ENCODE measurements around the gene NAPB. TPM values are rescaled to one million over a fixed set of nuclear protein-coding genes. Genes with fewer than 3 reads are reported as not detected.

The NAPB gene
- total RNA-seq, 1 donor from 2014 or later = 13.1 TPM

GRCh38 chr20:23341073-23341472 lies 80.2 kb downstream of the NAPB start:
- H3K79me2 ChIP-seq (ENCODE audit: insufficient read depth, low read length) = no peaks in the 10 kb centered on the region
- no peak overlapping the region for H3K27ac Mint-ChIP-seq (ENCODE audit: unreplicated experiment)

GRCh38 chr20:23340524-23340923 lies 80.8 kb downstream of the NAPB start:
- H3K27me3 Mint-ChIP-seq (ENCODE audit: low read depth, unreplicated experiment) = peaks cover 5% of the 10 kb centered on the region
- H3K36me3 Mint-ChIP-seq (ENCODE audit: low read depth, unreplicated experiment) = no peaks in the 10 kb centered on the region
- H3K4me1 Mint-ChIP-seq (ENCODE audit: low read depth, unreplicated experiment) = peaks cover 8% of the 10 kb centered on the region
- no peak overlapping the region for H3K4me3 Mint-ChIP-seq (ENCODE audit: unreplicated experiment)
- no peak for FAIRE-seq
- peaks cover 2% of the 10 kb centered on the region for H3K9me3 Mint-ChIP-seq (ENCODE audit: unreplicated experiment)
- Histone ChIP-seq H3K4me3 (ENCODE audit: insufficient read depth, low read depth, low read length) (no peak overlapping the region), H3K27ac (ENCODE audit: low read depth, low read length) (no peak overlapping the region), H3K27me3 (ENCODE audit: insufficient read depth, low read length) (no peaks in the 10 kb centered on the region), H3K4me1 (ENCODE audit: insufficient read depth, low read length) (no peaks in the 10 kb centered on the region), H3K36me3 (ENCODE audit: insufficient read depth, low read length) (no peaks in the 10 kb centered on the region), H3K4me2 (ENCODE audit: low read length) (no peak overlapping the region), H3K9me3 (ENCODE audit: insufficient read depth, low read depth, low read length) (no peaks in the 10 kb centered on the region), H3K79me2 (ENCODE audit: insufficient read depth, low read length) (no peaks in the 10 kb centered on the region), H3K9ac (ENCODE audit: low read length) (no peak overlapping the region), H4K20me1 (ENCODE audit: insufficient read depth, low read length) (no peaks in the 10 kb centered on the region), H2AFZ (ENCODE audit: low read depth, low read length) (no peak overlapping the region)
- H3K27ac Mint-ChIP-seq (ENCODE audit: unreplicated experiment) = peak overlapping the region; percentile 34
- peak; percentile 32 for DNase-seq (ENCODE audit: low read depth)
- TF ChIP-seq CTCF (IDR thresholded peaks at IDR 0.05; ENCODE audit: insufficient read depth, low read depth, low read length) = peak; percentile 66
- TF ChIP-seq EZH2 (IDR thresholded peaks at IDR 0.05; ENCODE audit: insufficient read depth, low read length) = no peak

More at GRCh38 chr20:23341073-23341472, 80.2 kb downstream of the NAPB start:
- H3K4me3 Mint-ChIP-seq (ENCODE audit: unreplicated experiment) = no peak overlapping the region
- no peak for DNase-seq (ENCODE audit: low read depth)
- no peaks in the 10 kb centered on the region for H3K9me3 ChIP-seq (ENCODE audit: insufficient read depth, low read depth, low read length)
- no peak overlapping the region for H3K27ac ChIP-seq (ENCODE audit: low read depth, low read length)
- H3K4me1 ChIP-seq (ENCODE audit: insufficient read depth, low read length) = no peaks in the 10 kb centered on the region
- H3K9me3 Mint-ChIP-seq (ENCODE audit: unreplicated experiment) = peaks cover 2% of the 10 kb centered on the region
- no peaks in the 10 kb centered on the region for H4K20me1 ChIP-seq (ENCODE audit: insufficient read depth, low read length)
- FAIRE-seq = no peak
- peaks cover 8% of the 10 kb centered on the region for H3K4me1 Mint-ChIP-seq (ENCODE audit: low read depth, unreplicated experiment)
- H3K9ac ChIP-seq (ENCODE audit: low read length) = no peak overlapping the region
- H3K27me3 Mint-ChIP-seq (ENCODE audit: low read depth, unreplicated experiment) = peaks cover 5% of the 10 kb centered on the region
- H3K27me3 ChIP-seq (ENCODE audit: insufficient read depth, low read length) = no peaks in the 10 kb centered on the region
- no peak overlapping the region for H2AFZ ChIP-seq (ENCODE audit: low read depth, low read length)
- TF ChIP-seq EZH2 (IDR thresholded peaks at IDR 0.05; ENCODE audit: insufficient read depth, low read length) (no peak), CTCF (IDR thresholded peaks at IDR 0.05; ENCODE audit: insufficient read depth, low read depth, low read length) (no peak)
- no peaks in the 10 kb centered on the region for H3K36me3 Mint-ChIP-seq (ENCODE audit: low read depth, unreplicated experiment)
- no peak overlapping the region for H3K4me2 ChIP-seq (ENCODE audit: low read length)
- no peaks in the 10 kb centered on the region for H3K36me3 ChIP-seq (ENCODE audit: insufficient read depth, low read length)
- H3K4me3 ChIP-seq (ENCODE audit: insufficient read depth, low read depth, low read length) = no peak overlapping the region

- FAIRE-seq = no peak
- H2AFZ ChIP-seq (ENCODE audit: low read depth, low read length) = no peak overlapping the region
- H3K36me3 Mint-ChIP-seq (ENCODE audit: low read depth, unreplicated experiment) = no peaks in the 10 kb centered on the region
Observed at GRCh38 chr20:23339986-23340385, 81.3 kb downstream of the NAPB start.

More at GRCh38 chr20:23339986-23340385, 81.3 kb downstream of the NAPB start:
- DNase-seq (ENCODE audit: low read depth) = no peak
- TF ChIP-seq EZH2 (IDR thresholded peaks at IDR 0.05; ENCODE audit: insufficient read depth, low read length) = no peak
- no peak for TF ChIP-seq CTCF (IDR thresholded peaks at IDR 0.05; ENCODE audit: insufficient read depth, low read depth, low read length)
- H3K9me3 Mint-ChIP-seq (ENCODE audit: unreplicated experiment) = peaks cover 2% of the 10 kb centered on the region
- H3K4me1 ChIP-seq (ENCODE audit: insufficient read depth, low read length) = no peaks in the 10 kb centered on the region
- H3K9me3 ChIP-seq (ENCODE audit: insufficient read depth, low read depth, low read length) = no peaks in the 10 kb centered on the region
- peaks cover 5% of the 10 kb centered on the region for H3K27me3 Mint-ChIP-seq (ENCODE audit: low read depth, unreplicated experiment)
- H3K4me2 ChIP-seq (ENCODE audit: low read length) = no peak overlapping the region
- no peaks in the 10 kb centered on the region for H3K36me3 ChIP-seq (ENCODE audit: insufficient read depth, low read length)
- no peak overlapping the region for H3K27ac Mint-ChIP-seq (ENCODE audit: unreplicated experiment)
- H3K4me3 Mint-ChIP-seq (ENCODE audit: unreplicated experiment) = no peak overlapping the region
- peaks cover 8% of the 10 kb centered on the region for H3K4me1 Mint-ChIP-seq (ENCODE audit: low read depth, unreplicated experiment)
- H3K9ac ChIP-seq (ENCODE audit: low read length) = no peak overlapping the region
- no peaks in the 10 kb centered on the region for H4K20me1 ChIP-seq (ENCODE audit: insufficient read depth, low read length)
- no peaks in the 10 kb centered on the region for H3K27me3 ChIP-seq (ENCODE audit: insufficient read depth, low read length)
- no peak overlapping the region for H3K4me3 ChIP-seq (ENCODE audit: insufficient read depth, low read depth, low read length)
- no peaks in the 10 kb centered on the region for H3K79me2 ChIP-seq (ENCODE audit: insufficient read depth, low read length)
- no peak overlapping the region for H3K27ac ChIP-seq (ENCODE audit: low read depth, low read length)

Measured in astrocyte (in vitro differentiated cells and primary cell).